Endothelial cell of hepatic sinusoid (primary cell): ENCODE data around the gene CCSAP.

Experiments used
- in situ Hi-C: cut with HindIII; loops from 2 replicates; pipeline ENCODE4 v1.10.0; 2017; ENCODE audit warnings: low sequenced_read_pairs

CCSAP gene

DNA sequence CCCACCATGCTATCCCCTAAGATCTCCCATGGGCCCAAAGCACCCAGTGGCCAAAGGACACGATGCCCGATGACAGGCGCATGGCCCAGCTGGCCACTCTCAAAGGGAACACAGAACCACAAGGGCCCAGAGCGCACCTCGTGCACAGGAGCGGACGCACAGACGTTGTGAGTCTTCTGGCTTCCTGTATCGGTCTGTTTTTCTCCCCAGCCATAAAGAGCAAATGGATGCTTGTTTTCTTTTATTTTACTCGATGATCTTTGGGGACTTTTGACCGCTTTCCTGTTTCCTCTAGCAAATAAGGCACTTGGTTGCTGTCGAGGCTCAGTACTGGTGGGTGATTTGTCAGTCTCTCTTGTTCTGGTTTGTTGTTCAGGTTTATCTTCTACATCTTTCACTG is 16.2 kb downstream of the CCSAP start:
- in situ Hi-C loops, result no loop called here

- in situ Hi-C loops, result no loop called here
These were observed 16.9 kb downstream of the CCSAP start for GRCh38 chr1:229325853-229326487.

GRCh38 chr1:229325401-229325800 is 17.4 kb downstream of the CCSAP start:
- in situ Hi-C loops, result no loop called here

- in situ Hi-C loops, result no loop called here
These were observed 18.8 kb downstream of the CCSAP start for GRCh38 chr1:229323885-229324553.

GRCh38 chr1:229323201-229323600 is 19.6 kb downstream of the CCSAP start:
- in situ Hi-C loops, result no loop called here

DNA sequence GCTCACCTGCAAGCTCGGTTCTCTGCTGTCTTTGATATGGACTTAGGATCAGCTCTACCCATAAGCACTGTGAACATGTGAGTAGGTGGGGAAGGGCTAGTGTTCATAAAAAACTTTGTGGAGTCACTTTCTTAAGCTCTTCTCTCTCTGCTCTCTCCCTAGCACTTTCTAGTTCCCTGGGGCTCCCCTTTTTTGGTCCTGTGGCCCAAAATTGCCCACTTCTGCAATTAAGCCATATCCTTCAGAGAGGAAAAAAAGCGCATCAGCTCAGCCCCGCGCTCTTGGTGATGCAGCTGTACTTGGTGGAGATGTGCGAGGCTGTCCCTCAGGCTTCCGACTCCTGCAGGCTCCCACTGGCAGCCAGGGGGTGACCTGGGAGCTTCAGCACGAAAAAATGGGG is 23.4 kb downstream of the CCSAP start:
- in situ Hi-C loops, result no loop called here

DNA sequence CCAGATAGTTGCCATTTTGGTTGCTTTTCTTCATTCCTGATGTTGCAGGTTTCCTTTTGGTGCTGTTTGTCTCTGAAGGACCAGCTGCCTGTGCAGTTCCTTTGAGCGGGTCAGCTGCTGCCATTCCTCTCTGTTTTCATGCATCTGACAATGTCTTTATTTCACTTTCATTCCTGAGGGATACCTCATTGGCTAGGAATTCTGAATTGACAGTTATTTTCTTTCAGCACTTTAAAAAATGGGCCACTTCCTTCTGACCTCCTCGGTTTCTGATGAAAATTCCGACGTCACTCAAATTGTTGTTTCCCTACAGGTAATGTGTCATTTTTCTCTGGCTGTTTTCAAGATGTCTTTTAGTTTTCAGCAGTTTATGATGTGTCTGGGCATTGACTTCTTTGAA is 24.8 kb downstream of the CCSAP start:
- in situ Hi-C loops, result no loop called here

- in situ Hi-C loops, result no loop called here
These were observed 26.7 kb downstream of the CCSAP start for GRCh38 chr1:229316166-229316565.

DNA sequence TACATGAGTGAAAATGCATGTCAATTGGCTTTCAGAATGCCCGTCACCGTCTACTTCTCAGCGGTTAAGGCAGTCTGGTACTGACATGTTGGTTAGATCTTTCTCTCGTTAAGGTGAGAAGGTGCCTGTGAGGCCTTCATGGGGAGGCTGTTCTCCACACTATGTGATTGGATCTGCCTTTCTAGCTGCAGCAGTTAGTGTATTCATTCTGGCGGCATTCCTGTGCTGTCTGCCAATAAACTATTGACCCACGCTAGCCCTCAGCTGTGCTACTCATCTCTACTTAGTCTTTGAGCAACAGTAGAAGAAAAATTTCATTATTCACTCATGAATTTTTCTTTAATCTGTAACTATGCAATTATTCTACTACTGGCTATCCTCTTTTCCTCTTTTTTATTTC is 32.0 kb downstream of the CCSAP start:
- in situ Hi-C loops, result no loop called here

DNA sequence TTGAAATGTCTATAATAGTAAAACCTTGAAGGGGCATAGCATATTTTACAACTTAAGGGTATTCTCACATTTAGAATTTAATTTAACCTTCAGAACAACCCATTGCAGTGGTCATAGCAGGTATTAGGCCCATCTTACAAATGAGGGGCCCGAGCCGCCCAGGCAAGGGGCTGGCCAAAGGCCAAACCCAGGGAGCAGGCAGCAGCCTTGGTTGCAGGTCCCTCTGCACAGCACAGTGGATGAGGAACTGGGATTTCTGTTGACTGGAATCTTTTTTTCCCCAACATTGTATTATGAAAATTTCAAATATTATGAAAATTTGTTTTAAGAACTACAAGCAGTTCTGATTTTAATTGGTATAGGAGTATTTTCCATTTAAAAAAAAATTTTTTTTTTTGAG is 33.2 kb downstream of the CCSAP start:
- in situ Hi-C loops, result no loop called here

DNA sequence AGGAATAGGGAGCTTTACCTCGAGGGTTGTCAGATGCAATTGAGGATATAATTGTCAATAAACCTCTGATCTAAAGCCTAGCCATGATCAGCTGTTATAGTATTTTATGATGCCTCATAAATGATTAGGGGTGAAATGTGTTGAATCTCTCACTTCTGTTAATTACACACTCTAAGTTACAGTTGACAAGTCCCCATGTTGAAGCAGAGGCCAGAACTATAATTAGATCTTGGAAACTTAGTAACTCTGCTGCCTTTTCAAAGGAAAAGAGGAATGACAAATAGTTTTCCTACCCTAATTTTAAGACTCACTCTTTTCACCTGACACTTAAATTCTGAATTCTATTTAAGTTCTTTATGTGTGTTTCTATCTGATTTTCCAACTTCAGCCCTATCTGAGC is 33.8 kb downstream of the CCSAP start:
- in situ Hi-C loops, result no loop called here

DNA sequence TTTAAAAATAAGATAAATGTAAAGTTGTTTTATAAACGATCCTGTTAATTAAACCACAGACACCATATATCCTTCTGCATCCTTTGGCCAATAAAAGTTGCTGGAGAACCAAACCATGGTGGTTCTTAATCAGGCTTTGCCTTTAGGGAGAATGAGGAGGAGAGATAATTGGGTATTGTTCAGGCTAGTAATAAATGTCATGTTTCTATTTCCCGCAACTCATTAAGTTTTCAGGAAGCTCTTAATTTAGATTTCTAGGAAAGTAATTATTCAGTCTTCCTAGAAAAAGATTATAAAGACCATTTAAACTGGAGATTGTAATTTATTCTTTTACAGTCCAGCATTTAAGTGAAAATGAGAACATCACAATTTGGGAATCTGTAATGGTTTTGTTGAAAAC is 37.5 kb downstream of the CCSAP start:
- in situ Hi-C loops, result no loop called here

DNA sequence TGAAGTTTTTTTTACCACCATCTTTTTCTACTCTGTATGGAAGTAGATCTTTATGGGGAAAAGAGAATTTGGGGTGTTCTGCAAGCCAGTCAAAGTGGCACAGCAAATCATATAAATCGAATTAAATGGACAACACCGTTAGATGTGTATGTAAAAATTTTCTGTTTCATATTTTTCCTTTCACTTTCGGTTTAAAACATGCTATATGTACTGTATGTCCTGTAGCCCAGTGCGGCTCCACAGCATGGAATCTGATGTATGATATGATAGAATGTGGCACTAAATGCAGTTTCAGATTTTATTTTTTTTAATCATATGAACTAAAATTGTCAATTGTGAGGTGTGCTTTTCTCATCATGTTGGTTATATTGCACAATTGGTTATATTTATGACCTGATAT is 39.0 kb downstream of the CCSAP start:
- in situ Hi-C loops, result no loop called here

- in situ Hi-C loops, result no loop called here
These were observed 40.1 kb downstream of the CCSAP start for GRCh38 chr1:229302740-229303139.

DNA sequence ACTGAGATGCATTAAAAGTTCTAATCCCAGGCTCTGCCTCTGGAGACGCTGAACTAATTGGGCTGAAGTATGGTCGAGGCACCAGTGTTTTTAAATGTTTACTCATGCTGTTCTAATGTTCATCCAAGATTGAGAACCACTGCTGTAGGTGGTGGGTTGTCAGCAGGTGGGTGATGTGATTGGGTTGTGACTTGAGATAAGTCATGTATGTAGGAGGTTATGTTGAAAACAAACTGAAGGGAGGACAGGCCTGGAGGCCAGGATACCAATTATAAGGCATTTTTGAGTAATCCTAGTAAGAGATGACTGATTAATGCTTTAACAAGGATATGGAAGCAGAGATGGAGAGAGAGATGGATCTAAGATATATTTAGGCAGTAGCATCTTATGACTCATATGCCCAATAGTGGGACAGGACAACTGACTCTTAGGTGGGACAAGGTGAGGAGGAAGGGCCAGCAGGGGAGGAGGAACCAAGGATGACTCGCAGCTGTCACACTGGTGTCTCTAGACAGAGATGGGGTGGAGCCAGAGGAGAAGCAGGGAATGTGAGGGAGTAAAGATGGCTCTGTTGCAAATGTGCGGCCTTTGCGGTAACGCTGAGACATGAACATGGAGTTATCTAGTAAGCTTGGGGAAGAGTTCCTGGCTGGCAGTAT is 42.6 kb downstream of the CCSAP start:
- in situ Hi-C loops, result no loop called here

DNA sequence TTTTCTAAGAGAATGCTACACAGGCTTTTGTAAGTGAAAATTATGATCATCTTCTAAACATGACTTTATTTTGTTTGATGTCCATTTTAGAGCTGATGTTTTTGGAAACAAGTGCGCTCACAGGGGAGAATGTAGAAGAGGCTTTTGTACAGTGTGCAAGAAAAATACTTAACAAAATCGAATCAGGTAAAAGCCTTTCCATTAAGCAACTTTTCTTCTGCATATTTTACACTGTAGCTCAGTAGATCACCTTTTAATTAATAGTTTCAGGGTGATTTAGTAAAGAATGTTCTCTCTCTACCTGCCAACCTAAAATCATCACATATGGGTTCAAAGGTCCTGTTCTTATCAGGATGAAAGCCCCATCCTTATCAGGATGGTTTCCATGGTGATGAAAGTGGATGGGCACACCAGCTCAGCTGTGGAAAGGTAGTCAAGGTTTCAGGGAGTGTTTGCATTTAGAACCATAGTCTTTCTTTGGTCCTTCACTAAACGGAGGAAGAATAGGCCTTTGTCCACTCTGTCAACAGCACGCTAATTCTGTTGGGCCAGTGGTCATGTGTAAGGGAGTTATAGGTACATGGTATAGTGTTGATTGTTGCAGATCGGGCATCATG is 43.9 kb downstream of the CCSAP start:
- in situ Hi-C loops, result no loop called here

GRCh38 chr1:229298420-229298819 is 44.4 kb downstream of the CCSAP start:
- in situ Hi-C loops, result no loop called here

DNA sequence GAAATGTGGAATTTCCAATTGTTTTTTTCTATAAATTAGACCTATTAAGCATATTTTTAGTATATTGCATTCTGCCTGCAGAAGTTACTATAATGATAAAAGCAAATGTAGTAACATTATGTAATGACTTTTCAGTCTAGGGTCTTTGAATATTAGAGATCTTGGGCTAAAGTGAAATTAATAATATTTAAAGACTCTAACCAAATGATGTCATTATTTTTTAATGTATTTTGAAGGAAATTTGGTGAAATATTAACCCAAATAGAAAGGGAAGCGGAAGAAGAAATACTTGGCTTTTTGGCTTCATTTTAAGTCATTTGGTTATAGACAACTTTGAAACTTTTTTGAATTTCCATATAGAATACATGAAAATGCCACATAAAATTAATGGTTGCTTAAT is 45.1 kb downstream of the CCSAP start:
- in situ Hi-C loops, result no loop called here

- in situ Hi-C loops, result no loop called here
These were observed 46.3 kb downstream of the CCSAP start for GRCh38 chr1:229296541-229296941.

GRCh38 chr1:229295745-229296144 is 47.1 kb downstream of the CCSAP start:
- in situ Hi-C loops, result no loop called here

DNA sequence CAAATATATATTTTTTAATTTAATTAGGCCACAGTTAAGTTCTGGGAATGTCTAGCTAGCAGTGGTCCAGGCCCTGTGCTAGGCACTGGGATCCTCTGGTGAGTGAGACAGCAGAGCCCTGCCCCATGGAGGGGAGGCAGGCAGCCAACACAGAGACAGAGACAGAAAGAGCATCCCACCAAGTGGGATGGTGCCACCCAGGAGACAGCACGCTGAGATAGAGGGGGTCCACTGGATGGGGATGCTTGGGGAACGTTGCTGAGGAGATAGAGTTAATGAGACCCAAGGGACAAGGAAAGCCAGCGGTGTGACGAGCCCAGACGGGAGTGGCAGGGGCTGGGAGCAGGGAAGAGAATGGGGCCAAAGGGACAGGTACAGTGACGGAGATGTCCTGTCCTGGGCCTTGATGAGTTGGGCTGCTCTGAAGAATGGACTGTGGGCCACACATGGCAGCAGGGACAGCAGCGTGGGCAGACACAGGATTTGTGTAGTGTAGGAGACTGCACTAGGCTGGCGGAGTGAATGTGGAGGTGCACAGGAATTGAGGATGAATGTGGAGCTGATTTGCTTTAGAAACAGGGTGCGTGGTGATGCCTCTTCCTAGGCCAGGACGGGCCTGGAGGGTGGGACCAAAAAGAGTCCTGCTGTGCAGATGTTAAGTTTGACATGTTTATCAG is 49.2 kb downstream of the CCSAP start:
- in situ Hi-C loops, result no loop called here
